Osteocyte (in vitro differentiated cells): ENCODE measurements around the gene DLG2. TPM values are rescaled to one million over a fixed set of nuclear protein-coding genes. Genes with fewer than 3 reads are reported as not detected.

Source experiments
- DNase-seq: peaks from one replicate; pipeline ENCODE4 v3.0.0; 2021; ENCODE audit warnings: mixed read lengths; ENCODE audit not compliant: unreplicated experiment; ENCODE audit errors: extremely low spot score
- H3K27ac Mint-ChIP-seq: one replicate; pipeline ENCODE4 v1.8.0; 2021; ENCODE audit warnings: mild to moderate bottlenecking, mixed read lengths; ENCODE audit not compliant: unreplicated experiment
- H3K27me3 Mint-ChIP-seq: one replicate; pipeline ENCODE4 v1.8.0; 2021; ENCODE audit warnings: mixed read lengths; ENCODE audit not compliant: unreplicated experiment
- H3K36me3 Mint-ChIP-seq: one replicate; pipeline ENCODE4 v1.8.0; 2021; ENCODE audit warnings: mixed read lengths; ENCODE audit not compliant: unreplicated experiment
- H3K4me1 Mint-ChIP-seq: one replicate; pipeline ENCODE4 v1.8.0; 2021; ENCODE audit warnings: mixed read lengths; ENCODE audit not compliant: unreplicated experiment
- H3K4me3 Mint-ChIP-seq: one replicate; pipeline ENCODE4 v1.8.0; 2021; ENCODE audit warnings: mild to moderate bottlenecking, moderate library complexity, mixed read lengths; ENCODE audit not compliant: unreplicated experiment
- H3K9me3 Mint-ChIP-seq: one replicate; pipeline ENCODE4 v1.8.0; 2021; ENCODE audit warnings: mixed read lengths; ENCODE audit not compliant: unreplicated experiment
- CTCF ChIP-seq: fragments of 200-600 bp; sonication (generic); IDR thresholded peaks from 2 replicates; pipeline ENCODE4 v1.5.0; 2021; ENCODE audit warnings: antibody characterized with exemption, mild to moderate bottlenecking, moderate library complexity
- total RNA-seq: library from RNA; stranded (reverse); gene quantifications from 2 replicates; pipeline ENCODE4 v1.2.1, GENCODE V29; 2021

Gene DLG2
- total RNA-seq, 1 donor from 2014 or later: 2.1 TPM

DNA sequence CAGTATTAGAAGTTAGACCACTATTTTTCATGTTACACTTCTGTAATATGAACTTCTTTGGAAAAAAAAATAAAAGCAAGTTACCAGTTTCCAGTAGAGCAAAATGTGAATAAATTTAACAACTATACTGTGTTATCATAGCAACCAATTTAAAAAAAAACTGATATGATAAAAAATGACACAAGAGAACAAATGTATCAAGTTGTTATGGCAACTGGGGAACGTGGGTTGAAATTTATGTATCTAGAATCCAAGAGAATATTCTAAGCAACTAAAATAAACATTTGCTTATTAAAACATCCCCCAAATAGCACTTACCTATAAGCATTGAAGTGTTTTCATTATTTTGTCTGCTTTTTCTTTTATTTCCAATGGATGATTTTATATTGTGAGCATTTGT, 442.4 kb downstream of the DLG2 start:
- Mint-ChIP-seq H3K27ac (no peak overlapping the region), H3K4me3 (no peak overlapping the region), H3K36me3 (no peaks in the 10 kb centered on the region), H3K4me1 (no peaks in the 10 kb centered on the region), H3K27me3 (no peaks in the 10 kb centered on the region), H3K9me3 (peaks cover 5% of the 10 kb centered on the region)
- no peak for DNase-seq
- no peak for TF ChIP-seq CTCF

- no peak overlapping the region for H3K27ac Mint-ChIP-seq
- no peaks in the 10 kb centered on the region for H3K9me3 Mint-ChIP-seq
- H3K36me3 Mint-ChIP-seq: no peaks in the 10 kb centered on the region
- H3K4me1 Mint-ChIP-seq: no peaks in the 10 kb centered on the region
- no peaks in the 10 kb centered on the region for H3K27me3 Mint-ChIP-seq
- DNase-seq: no peak
- TF ChIP-seq CTCF: peak; percentile 27
- no peak overlapping the region for H3K4me3 Mint-ChIP-seq
Observed at GRCh38 chr11:85182441-85183387, 444.4 kb downstream of the DLG2 start.

- no peak overlapping the region for H3K27ac Mint-ChIP-seq
- no peak for TF ChIP-seq CTCF
- no peaks in the 10 kb centered on the region for H3K9me3 Mint-ChIP-seq
- H3K36me3 Mint-ChIP-seq: no peaks in the 10 kb centered on the region
- DNase-seq: no peak
- H3K4me3 Mint-ChIP-seq: no peak overlapping the region
- H3K4me1 Mint-ChIP-seq: no peaks in the 10 kb centered on the region
- H3K27me3 Mint-ChIP-seq: no peaks in the 10 kb centered on the region
Observed at GRCh38 chr11:85180528-85180927, 446.6 kb downstream of the DLG2 start.

GRCh38 chr11:85171648-85172257, 455.4 kb downstream of the DLG2 start:
- H3K36me3 Mint-ChIP-seq: no peaks in the 10 kb centered on the region
- no peak for DNase-seq
- H3K27ac Mint-ChIP-seq: no peak overlapping the region
- H3K4me3 Mint-ChIP-seq: no peak overlapping the region
- no peak for TF ChIP-seq CTCF
- H3K9me3 Mint-ChIP-seq: peaks cover 18% of the 10 kb centered on the region
- no peaks in the 10 kb centered on the region for H3K27me3 Mint-ChIP-seq
- H3K4me1 Mint-ChIP-seq: no peaks in the 10 kb centered on the region

GRCh38 chr11:85170184-85170583, 457.0 kb downstream of the DLG2 start:
- no peaks in the 10 kb centered on the region for H3K4me1 Mint-ChIP-seq
- H3K36me3 Mint-ChIP-seq: no peaks in the 10 kb centered on the region
- H3K4me3 Mint-ChIP-seq: no peak overlapping the region
- H3K27me3 Mint-ChIP-seq: no peaks in the 10 kb centered on the region
- TF ChIP-seq CTCF: no peak
- no peak overlapping the region for H3K27ac Mint-ChIP-seq
- DNase-seq: no peak
- H3K9me3 Mint-ChIP-seq: peaks cover 16% of the 10 kb centered on the region
